Keratinocyte (primary cell): Measurements from ENCODE around the gene LMCD1. TPM values are rescaled to one million over a fixed set of nuclear protein-coding genes. Genes with fewer than 3 reads are reported as not detected.

Experiments used
- DNase-seq: peaks from one replicate; pipeline ENCODE4 v3.0.0-alpha.2; 2011; ENCODE audit warnings: low read depth, missing footprints, low spot score
- FAIRE-seq: peaks from 2 replicates; lab custom pipeline; 2011; peaks lifted over from hg19 to GRCh38; lab: Jason Lieb, UNC
- H2AFZ ChIP-seq: 2 replicates; pipeline ENCODE4 v1.6.0; 2012; ENCODE audit warnings: low read length, control low read depth, inconsistent platforms; ENCODE audit not compliant: control insufficient read depth
- H3K27ac ChIP-seq: 2 replicates; pipeline ENCODE4 v1.5.1; 2011; ENCODE audit warnings: low read length; ENCODE audit not compliant: control insufficient read depth, insufficient read depth
- H3K27me3 ChIP-seq: 3 replicates; pipeline ENCODE4 v1.6.0; 2011; ENCODE audit warnings: low read length; ENCODE audit not compliant: control insufficient read depth, insufficient read depth; ENCODE audit errors: extremely low read depth
- H3K36me3 ChIP-seq, 2 experiments: 2 replicates in 1 of 2; 3 replicates in 1 of 2; pipeline ENCODE4 v1.5.1; 2011; ENCODE audit warnings: low read length in 2 of 2, mild to moderate bottlenecking in 1 of 2; ENCODE audit not compliant: control insufficient read depth in 2 of 2, insufficient read depth in 2 of 2; ENCODE audit errors: extremely low read depth in 1 of 2
- H3K4me1 ChIP-seq: 3 replicates; pipeline ENCODE4 v1.5.1; 2011; ENCODE audit warnings: low read length; ENCODE audit not compliant: control insufficient read depth, insufficient read depth; ENCODE audit errors: extremely low read depth
- H3K4me2 ChIP-seq: 3 replicates; pipeline ENCODE4 v1.6.0; 2011; ENCODE audit warnings: low read depth, low read length; ENCODE audit not compliant: control insufficient read depth, insufficient read depth; ENCODE audit errors: extremely low read depth
- H3K4me3 ChIP-seq, 3 experiments: fragments of 200-600 bp in 1 of 3; sonication (generic) in 1 of 3; 2 replicates in 2 of 3; 3 replicates in 1 of 3; pipeline ENCODE4 v1.5.1; 2011 to 2016; ENCODE audit warnings: low read length in 3 of 3, mild to moderate bottlenecking in 3 of 3, control low read depth in 2 of 3, inconsistent platforms in 1 of 3, low read depth in 1 of 3, mixed read lengths in 1 of 3, mixed run types in 1 of 3, moderate library complexity in 1 of 3; ENCODE audit not compliant: control insufficient read depth in 2 of 3, insufficient read depth in 2 of 3; ENCODE audit errors: extremely low read depth in 1 of 3
- H3K79me2 ChIP-seq: 2 replicates; pipeline ENCODE4 v1.6.0; 2012; ENCODE audit warnings: low read length; ENCODE audit not compliant: control insufficient read depth, insufficient read depth
- H3K9ac ChIP-seq: 3 replicates; pipeline ENCODE4 v1.6.0; 2011; ENCODE audit warnings: low read length; ENCODE audit not compliant: control insufficient read depth, insufficient read depth; ENCODE audit errors: extremely low read depth
- H3K9me1 ChIP-seq: 3 replicates; pipeline ENCODE4 v1.6.0; 2011; ENCODE audit warnings: low read length; ENCODE audit not compliant: control insufficient read depth, insufficient read depth; ENCODE audit errors: extremely low read depth
- H3K9me3 ChIP-seq: 2 replicates; pipeline ENCODE4 v1.5.1; 2012; ENCODE audit warnings: low read depth, low read length; ENCODE audit not compliant: control insufficient read depth
- H4K20me1 ChIP-seq: 3 replicates; pipeline ENCODE4 v1.6.0; 2011; ENCODE audit warnings: low read length; ENCODE audit not compliant: control insufficient read depth, insufficient read depth; ENCODE audit errors: extremely low read depth
- CTCF ChIP-seq, 3 experiments: IDR thresholded peaks in 1 of 3; conservative IDR thresholded peaks in 1 of 3; optimal IDR thresholded peaks in 1 of 3; 2 replicates in 2 of 3; 3 replicates in 1 of 3; pipeline versions ENCODE3 to v1.5.1; 2011; ENCODE audit warnings: low read length in 3 of 3, mild to moderate bottlenecking in 3 of 3, moderate library complexity in 2 of 3, control low read depth in 1 of 3, inconsistent platforms in 1 of 3; ENCODE audit not compliant: insufficient read depth in 2 of 3; ENCODE audit errors: extremely low read depth in 1 of 3
- EZH2 ChIP-seq: IDR thresholded peaks from one replicate; pipeline ENCODE4 v1.6.1; 2012; ENCODE audit warnings: inconsistent platforms, mild to moderate bottlenecking, low read length, moderate library complexity
- dilution Hi-C: fragments of 300-500 bp; cut with MboI; formaldehyde crosslinking; loops from one replicate; pipeline ENCODE4 v1.7.0; 2020; ENCODE audit warnings: low sequenced_read_pairs; ENCODE audit not compliant: extremely low pct_ligation_motif_present
- polyA plus RNA-seq, 5 experiments: library from polyadenylated mRNA; depleted of rRNA in 3 of 5; stranded (reverse) in 3 of 5; stranded (forward) in 1 of 5; unstranded in 1 of 5; fragments of >200 nt; gene quantifications; 1 replicate in 1 of 5; 2 replicates in 3 of 5; 3 replicates in 1 of 5; pipeline versions ENCODE4 v1.2.1 to v1.2.3, GENCODE V29; 2011 to 2012; ENCODE audit warnings: missing spikeins in 2 of 5, low read depth in 1 of 5, low replicate concordance in 1 of 5

LMCD1 gene
- polyA plus RNA-seq, 1 donor (not counting 4 experiments of a cell fraction or from before 2014, with no cell fraction given), result 3.7 TPM

GRCh38 chr3:8481380-8481779, 20.2 kb upstream of the LMCD1 start:
- Histone ChIP-seq H3K4me1 (no peaks in the 10 kb centered on the region), H3K9me3 (no peaks in the 10 kb centered on the region), H3K79me2 (no peaks in the 10 kb centered on the region), H3K36me3 (no peaks in the 10 kb centered on the region), H3K27me3 (no peaks in the 10 kb centered on the region), H4K20me1 (no peaks in the 10 kb centered on the region), H3K9ac (no peak overlapping the region), H3K4me2 (no peak overlapping the region), H3K4me3 (no peak overlapping the region), H3K9me1 (no peaks in the 10 kb centered on the region), H3K27ac (no peak overlapping the region), H2AFZ (no peak overlapping the region)
- no peak for DNase-seq
- FAIRE-seq, result no peak
- dilution Hi-C loops, result no loop called here
- TF ChIP-seq CTCF (optimal IDR thresholded peaks at IDR 0.05 in 1 of 3, IDR thresholded peaks at IDR 0.05 in 1 of 3, conservative IDR thresholded peaks at IDR 0.05 in 1 of 3; ENCODE audit: extremely low read depth in 1 of 3, insufficient read depth in 2 of 3, low read length in 3 of 3) (no peak), EZH2 (no peak)

GRCh38 chr3:8482263-8482662, 19.4 kb upstream of the LMCD1 start:
- H3K36me3 ChIP-seq, result no peaks in the 10 kb centered on the region
- DNase-seq (no peak), FAIRE-seq (no peak)
- no peaks in the 10 kb centered on the region for H3K27me3 ChIP-seq
- dilution Hi-C loops, result no loop called here
- TF ChIP-seq CTCF (optimal IDR thresholded peaks at IDR 0.05 in 1 of 3, IDR thresholded peaks at IDR 0.05 in 1 of 3, conservative IDR thresholded peaks at IDR 0.05 in 1 of 3; ENCODE audit: extremely low read depth in 1 of 3, insufficient read depth in 2 of 3, low read length in 3 of 3) (no peak), EZH2 (no peak)
- no peak overlapping the region for H2AFZ ChIP-seq
- H3K9me1 ChIP-seq, result no peaks in the 10 kb centered on the region
- H4K20me1 ChIP-seq, result no peaks in the 10 kb centered on the region
- H3K9me3 ChIP-seq, result no peaks in the 10 kb centered on the region
- no peak overlapping the region for H3K27ac ChIP-seq
- H3K4me3 ChIP-seq, result no peak overlapping the region
- H3K4me1 ChIP-seq, result no peaks in the 10 kb centered on the region
- H3K9ac ChIP-seq, result no peak overlapping the region
- no peak overlapping the region for H3K4me2 ChIP-seq
- H3K79me2 ChIP-seq, result no peaks in the 10 kb centered on the region
